GM12878 (cell line): ENCODE data around the gene SMIM12. TPM values are rescaled to one million over a fixed set of nuclear protein-coding genes. Genes with fewer than 3 reads are reported as not detected.

Experiments used
- ATAC-seq: fragments of 200-7000 bp; cut with Tn5 transposase; 3 replicates; pipeline ENCODE4 v1.9.1; 2020; ENCODE audit warnings: mild to moderate bottlenecking, moderate library complexity
- BruUV-seq: library from RNA; stranded (reverse); fragments of 400-500 nt; replicated peaks from 2 replicates; lab custom pipeline; 2021; lab: Mats Ljungman, UMichigan
- CTCF ChIA-PET: fragments of 300-600 bp; sonication (Branson Sonifier 250); formaldehyde crosslinking; extraction: SDS; loops from one replicate; lab custom pipeline; 2021; ENCODE audit warnings: inconsistent platforms; lab: Yijun Ruan, JAX
- POLR2A ChIA-PET: fragments of 350-600 bp; formaldehyde crosslinking; extraction: SDS; loops from one replicate; lab custom pipeline; 2021; ENCODE audit warnings: inconsistent platforms; lab: Charles Lee
- RAD21 ChIA-PET: fragments of 300-600 bp; sonication (Branson Sonifier 250); formaldehyde crosslinking; loops from one replicate; lab custom pipeline; 2023; ENCODE audit warnings: antibody characterized with exemption; ENCODE audit not compliant: unreplicated experiment; lab: Charles Lee
- SMC1A ChIA-PET: fragments of 300-600 bp; sonication (Branson Sonifier 250); formaldehyde crosslinking; loops from one replicate; lab custom pipeline; 2023; ENCODE audit not compliant: unreplicated experiment, uncharacterized antibody; lab: Charles Lee
- DNase-seq: peaks from one replicate; pipeline ENCODE4 v3.0.0-alpha.2; 2011; ENCODE audit warnings: low read depth, low spot score
- FAIRE-seq: peaks from 3 replicates; lab custom pipeline; 2011; peaks lifted over from hg19 to GRCh38; lab: Jason Lieb, UNC
- H2AFZ ChIP-seq: 2 replicates; pipeline ENCODE4 v1.6.0; 2011; ENCODE audit warnings: low read depth, low read length, control low read depth; ENCODE audit not compliant: control insufficient read depth
- H3K27ac ChIP-seq: 2 replicates; pipeline ENCODE4 v1.5.1; 2011; ENCODE audit warnings: control low read depth; ENCODE audit not compliant: control insufficient read depth, insufficient read depth
- H3K27me3 ChIP-seq, 2 experiments: replicated peaks in 1 of 2; 2 replicates each; pipeline versions ENCODE4 v1.6.0 to v1.6.1; 2011; ENCODE audit warnings: low read length in 1 of 2; ENCODE audit not compliant: control insufficient read depth in 2 of 2, insufficient read depth in 2 of 2
- H3K36me3 ChIP-seq, 2 experiments: 2 replicates each; pipeline ENCODE4 v1.5.1; 2011; ENCODE audit warnings: low read length in 1 of 2; ENCODE audit not compliant: control insufficient read depth in 2 of 2, insufficient read depth in 2 of 2
- H3K4me1 ChIP-seq: 2 replicates; pipeline ENCODE4 v1.6.1; 2011; ENCODE audit warnings: mild to moderate bottlenecking, low read length, moderate library complexity, mixed read lengths; ENCODE audit not compliant: control insufficient read depth, insufficient read depth
- H3K4me2 ChIP-seq: 2 replicates; pipeline ENCODE4 v1.6.0; 2011; ENCODE audit warnings: control low read depth; ENCODE audit not compliant: control insufficient read depth, insufficient read depth
- H3K4me3 ChIP-seq: fragments of 200-600 bp; sonication (generic); 2 replicates; pipeline ENCODE4 v1.5.1; 2016
- H3K79me2 ChIP-seq: 2 replicates; pipeline ENCODE4 v1.6.0; 2011; ENCODE audit warnings: low read length; ENCODE audit not compliant: control insufficient read depth, insufficient read depth
- H3K9ac ChIP-seq: 2 replicates; pipeline ENCODE4 v1.8.0; 2011; ENCODE audit warnings: low read length, control low read depth, mixed read lengths; ENCODE audit not compliant: control insufficient read depth, insufficient read depth
- H3K9me3 ChIP-seq: replicated peaks from 3 replicates; pipeline ENCODE4 v1.5.1; 2011; ENCODE audit warnings: mild to moderate bottlenecking, low read length; ENCODE audit not compliant: control insufficient read depth, insufficient read depth
- H4K20me1 ChIP-seq: 2 replicates; pipeline ENCODE4 v1.6.0; 2011; ENCODE audit not compliant: control insufficient read depth, insufficient read depth
- CREB1 ChIP-seq: IDR thresholded peaks from 2 replicates; pipeline ENCODE4 v1.6.1; 2012; ENCODE audit warnings: low read depth, mild to moderate bottlenecking, inconsistent platforms
- DPF2 ChIP-seq: fragments of 450-650 bp; IDR thresholded peaks from 2 replicates; pipeline ENCODE4 v1.6.1; 2017; ENCODE audit warnings: mild to moderate bottlenecking
- E4F1 ChIP-seq: fragments of 450-650 bp; IDR thresholded peaks from 2 replicates; pipeline ENCODE4 v1.6.1; 2018; ENCODE audit warnings: borderline replicate concordance, mild to moderate bottlenecking; ENCODE audit not compliant: partially characterized antibody
- EED ChIP-seq: sonication (generic); IDR thresholded peaks from 2 replicates; pipeline ENCODE4 v1.6.1; 2016; ENCODE audit warnings: antibody characterized with exemption, low read depth
- HDAC2 ChIP-seq: fragments of 200-600 bp; sonication (generic); IDR thresholded peaks from 2 replicates; pipeline ENCODE4 v1.6.1; 2017
- MLLT1 ChIP-seq: fragments of 450-650 bp; IDR thresholded peaks from 2 replicates; pipeline ENCODE4 v1.6.1; 2016; ENCODE audit warnings: mild to moderate bottlenecking
- MYC ChIP-seq: IDR thresholded peaks from 2 replicates; pipeline ENCODE4 v1.6.1; 2011; ENCODE audit warnings: mild to moderate bottlenecking, low read length, moderate library complexity, inconsistent platforms; ENCODE audit not compliant: insufficient read depth, insufficient replicate concordance, insufficient read length, severe bottlenecking
- NFYA ChIP-seq: IDR thresholded peaks from 2 replicates; pipeline ENCODE4 v1.6.1; 2011; ENCODE audit warnings: low read depth, mild to moderate bottlenecking, low read length, improper control_type of control experiment, borderline replicate concordance
- NR2C2 ChIP-seq: IDR thresholded peaks from 2 replicates; pipeline ENCODE4 v1.6.1; 2011; ENCODE audit warnings: borderline replicate concordance, low read depth; ENCODE audit not compliant: control insufficient read depth, insufficient read length
- PML ChIP-seq: IDR thresholded peaks from 2 replicates; pipeline ENCODE4 v1.6.1; 2012; ENCODE audit warnings: low read length, inconsistent platforms
- RB1 ChIP-seq: fragments of 450-650 bp; formaldehyde crosslinking; IDR thresholded peaks from 2 replicates; pipeline ENCODE4 v1.6.1; 2017; ENCODE audit warnings: mild to moderate bottlenecking, borderline replicate concordance
- RELA ChIP-seq: fragments of 450-650 bp; IDR thresholded peaks from 2 replicates; pipeline ENCODE4 v1.8.0; 2014; ENCODE audit warnings: borderline replicate concordance; ENCODE audit not compliant: partially characterized antibody
- SMAD1 ChIP-seq: fragments of 450-650 bp; IDR thresholded peaks from 2 replicates; pipeline ENCODE4 v1.6.1; 2018; ENCODE audit warnings: mild to moderate bottlenecking, low read depth; ENCODE audit not compliant: partially characterized antibody
- SMARCA5 ChIP-seq: fragments of 450-650 bp; IDR thresholded peaks from 2 replicates; pipeline ENCODE4 v1.6.1; 2017; ENCODE audit warnings: mild to moderate bottlenecking
- SREBF1 ChIP-seq: IDR thresholded peaks from 2 replicates; pipeline ENCODE4 v1.6.1; 2012; ENCODE audit warnings: mild to moderate bottlenecking, low read length
- TARDBP ChIP-seq: IDR thresholded peaks from 2 replicates; pipeline ENCODE4 v1.6.1; 2016; ENCODE audit warnings: borderline replicate concordance
- WGBS: methylation state at CpG from one replicate; pipeline ENCODE4 v1.1.6; 2016; ENCODE audit warnings: low lambda C conversion rate; ENCODE audit not compliant: insufficient replicate concordance, insufficient coverage; ENCODE audit errors: missing lambda C conversion rate; 5-methylcytosine and 5-hydroxymethylcytosine counted together
- in situ Hi-C: fragments of 300-500 bp; cut with MboI; formaldehyde crosslinking; loops from 9 replicates; pipeline ENCODE4 v1.14.3; 2018; ENCODE audit warnings: mixed read lengths
- intact Hi-C: fragments of 100-400 bp; cut with micrococcal nuclease; formaldehyde crosslinking; loops from one replicate; pipeline ENCODE4 v1.14.2; 2022; ENCODE audit not compliant: unreplicated experiment
- polyA plus RNA-seq, 11 experiments: library from polyadenylated mRNA; depleted of rRNA in 4 of 11; unstranded in 6 of 11; stranded (reverse) in 5 of 11; fragments of >200 nt; fragmentation: Nextera tagmentation in 4 of 11; fragmentation: Illumina TruSeq in 1 of 11; extraction: Ambion mirVana in 4 of 11; extraction: Trizol in 1 of 11; gene quantifications; 1 replicate in 1 of 11; 2 replicates in 10 of 11; pipeline versions ENCODE4 v1.2.1 to v1.2.3, GENCODE V29; 2011 to 2016; ENCODE audit warnings: inconsistent platforms in 2 of 11, missing spikeins in 2 of 11, low read depth in 1 of 11
- total RNA-seq, 4 experiments: library from RNA; depleted of rRNA in 3 of 4; stranded (reverse); fragments of >200 nt in 3 of 4; fragmentation: Illumina TruSeq in 1 of 4; extraction: Trizol in 1 of 4; gene quantifications; 2 replicates each; pipeline versions ENCODE4 v1.2.1 to v1.2.3, GENCODE V29; 2013 to 2021
- TF ChIP-seq, protein P1 (sequence below): IDR thresholded peaks from 2 replicates; pipeline ENCODE4 v1.6.1; 2012; ENCODE audit warnings: low read depth, low read length, improper control_type of control experiment

Gene SMIM12
- total and polyA plus RNA-seq, 10 of the 15 experiments (the other 5 are each of a cell fraction or from before 2014, with no cell fraction given): 26.1 to 81.5 (median 44.1) TPM

DNA sequence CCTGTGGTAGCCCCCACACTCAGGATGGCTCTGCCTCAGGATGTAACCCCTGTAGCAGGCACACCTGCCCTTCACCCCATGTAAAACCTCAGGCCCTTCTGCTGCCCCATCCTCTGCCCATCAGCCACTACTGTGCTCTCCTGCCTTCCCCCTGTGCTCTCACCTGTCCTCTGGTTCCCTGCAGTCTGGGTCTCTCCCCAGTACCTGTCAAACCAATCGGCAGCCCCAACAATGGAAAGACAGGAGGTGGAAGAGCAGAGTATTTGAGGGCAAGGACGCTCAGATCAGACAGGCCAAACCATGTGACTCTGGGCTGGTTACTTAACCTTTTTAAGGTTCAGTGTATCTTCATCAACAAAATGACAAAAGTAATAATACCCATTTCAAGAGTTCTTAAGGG, 30.9 kb downstream of the SMIM12 start:
- Histone ChIP-seq H4K20me1 (no peaks in the 10 kb centered on the region), H3K4me2 (no peak overlapping the region), H3K79me2 (no peaks in the 10 kb centered on the region), H3K4me1 (no peaks in the 10 kb centered on the region), H2AFZ (no peak overlapping the region), H3K27me3 (no peaks in the 10 kb centered on the region), H3K36me3 (no peaks in the 10 kb centered on the region), H3K4me3 (no peak overlapping the region), H3K9ac (no peak overlapping the region), H3K27ac (no peak overlapping the region), H3K9me3 (no peaks in the 10 kb centered on the region)
- DNase-seq: no peak
- ATAC-seq: no peak
- intact Hi-C loops: no loop called here
- ChIA-PET CTCF (no interaction called here), SMC1A (no interaction called here), POLR2A (no interaction called here), RAD21 (no interaction called here)
- in situ Hi-C loops: no loop called here
- TF ChIP-seq HDAC2 (no peak), MLLT1 (no peak), PML (no peak), TARDBP (no peak), SREBF1 (no peak), SMARCA5 (no peak), CREB1 (no peak), RELA (no peak), NFYA (no peak), SMAD1 (no peak), DPF2 (no peak), EED (no peak), RB1 (no peak), MYC (no peak), E4F1 (no peak), NR2C2 (no peak)
- TF ChIP-seq, protein P1, sequence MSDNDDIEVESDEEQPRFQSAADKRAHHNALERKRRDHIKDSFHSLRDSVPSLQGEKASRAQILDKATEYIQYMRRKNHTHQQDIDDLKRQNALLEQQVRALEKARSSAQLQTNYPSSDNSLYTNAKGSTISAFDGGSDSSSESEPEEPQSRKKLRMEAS: no peak
- no TSS peak for BruUV-seq
- WGBS: 40% methylated on average over 2 of the region's 2 CpGs
- no peak for FAIRE-seq
